ENCODE measurements around the gene NEU1.
"Not testable (repeated sequence)": the region's sequence is repeated elsewhere in the genome, so short reads cannot be mapped to it uniquely, and the experiment has no call there.

Gene NEU1

GRCh38 chr6:31859923-31860322 lies 2.7 kb downstream of the NEU1 start:
- DNase-seq (ENCODE audit: low read depth in 1 of 2, low spot score in 1 of 2) = no peak
- TF ChIP-seq CTCF (IDR thresholded peaks at IDR 0.05; ENCODE audit: insufficient read depth, low read length) (no peak), GABPA (IDR thresholded peaks at IDR 0.05; ENCODE audit: low read depth) (no peak), REST (IDR thresholded peaks at IDR 0.05; ENCODE audit: insufficient replicate concordance, low read depth) (no peak), POLR2AphosphoS5 (IDR thresholded peaks at IDR 0.05; ENCODE audit: low read depth) (no peak), SPI1 (IDR thresholded peaks at IDR 0.05; ENCODE audit: borderline replicate concordance, low read depth) (no peak)
- Histone ChIP-seq H3K27me3 (ENCODE audit: insufficient read depth, poor library complexity, severe bottlenecking) (no peaks in the 10 kb centered on the region), H3K4me3 (replicated peaks; ENCODE audit: insufficient read depth, low read length) (no peak overlapping the region), H3K27ac (replicated peaks) (no peak overlapping the region)

- Histone ChIP-seq H3K4me3 (replicated peaks; ENCODE audit: insufficient read depth, low read length) (no peak overlapping the region), H3K27ac (replicated peaks) (no peak overlapping the region), H3K27me3 (ENCODE audit: insufficient read depth, poor library complexity, severe bottlenecking) (no peaks in the 10 kb centered on the region)
- no peak for DNase-seq (ENCODE audit: low read depth in 1 of 2, low spot score in 1 of 2)
- no peak for TF ChIP-seq SPI1 (IDR thresholded peaks at IDR 0.05; ENCODE audit: borderline replicate concordance, low read depth)
- TF ChIP-seq GABPA (IDR thresholded peaks at IDR 0.05; ENCODE audit: low read depth) = no peak
- no peak for TF ChIP-seq REST (IDR thresholded peaks at IDR 0.05; ENCODE audit: insufficient replicate concordance, low read depth)
- TF ChIP-seq POLR2AphosphoS5 (IDR thresholded peaks at IDR 0.05; ENCODE audit: low read depth) = no peak
- TF ChIP-seq CTCF (IDR thresholded peaks at IDR 0.05; ENCODE audit: insufficient read depth, low read length) = no peak
Observed at GRCh38 chr6:31858707-31859106, 3.9 kb downstream of the NEU1 start.

GRCh38 chr6:31857774-31858173 lies 4.8 kb downstream of the NEU1 start:
- not testable (repeated sequence) for H3K27ac ChIP-seq (replicated peaks); DNase-seq (ENCODE audit: low read depth in 1 of 2, low spot score in 1 of 2); H3K4me3 ChIP-seq (replicated peaks; ENCODE audit: insufficient read depth, low read length); H3K27me3 ChIP-seq (ENCODE audit: insufficient read depth, poor library complexity, severe bottlenecking)

- not testable (repeated sequence) for H3K27me3 ChIP-seq (ENCODE audit: insufficient read depth, poor library complexity, severe bottlenecking); DNase-seq (ENCODE audit: low read depth in 1 of 2, low spot score in 1 of 2); H3K27ac ChIP-seq (replicated peaks)
Observed at GRCh38 chr6:31851980-31852718, 10.5 kb downstream of the NEU1 start.

GRCh38 chr6:31851485-31851832 lies 11.2 kb downstream of the NEU1 start:
- DNase-seq (ENCODE audit: low read depth in 1 of 2, low spot score in 1 of 2) = no peak

More at GRCh38 chr6:31851980-31852718, 10.5 kb downstream of the NEU1 start:
- H3K4me3 ChIP-seq (replicated peaks; ENCODE audit: insufficient read depth, low read length) = not testable (repeated sequence)

More at GRCh38 chr6:31851485-31851832, 11.2 kb downstream of the NEU1 start:
- no peak overlapping the region for H3K4me3 ChIP-seq (replicated peaks; ENCODE audit: insufficient read depth, low read length)
- H3K27ac ChIP-seq (replicated peaks) = no peak overlapping the region
- TF ChIP-seq POLR2AphosphoS5 (IDR thresholded peaks at IDR 0.05; ENCODE audit: low read depth) (no peak), GABPA (IDR thresholded peaks at IDR 0.05; ENCODE audit: low read depth) (no peak), CTCF (IDR thresholded peaks at IDR 0.05; ENCODE audit: insufficient read depth, low read length) (no peak), REST (IDR thresholded peaks at IDR 0.05; ENCODE audit: insufficient replicate concordance, low read depth) (no peak), SPI1 (IDR thresholded peaks at IDR 0.05; ENCODE audit: borderline replicate concordance, low read depth) (no peak)
- H3K27me3 ChIP-seq (ENCODE audit: insufficient read depth, poor library complexity, severe bottlenecking) = no peaks in the 10 kb centered on the region

Data from HL-60 (cell line).